ENCODE measurements around the gene ST6GALNAC4. TPM values are rescaled to one million over a fixed set of nuclear protein-coding genes. Genes with fewer than 3 reads are reported as not detected.

Gene ST6GALNAC4
- total RNA-seq, 1 experiment from 2014 or later: 12.8 TPM

DNA sequence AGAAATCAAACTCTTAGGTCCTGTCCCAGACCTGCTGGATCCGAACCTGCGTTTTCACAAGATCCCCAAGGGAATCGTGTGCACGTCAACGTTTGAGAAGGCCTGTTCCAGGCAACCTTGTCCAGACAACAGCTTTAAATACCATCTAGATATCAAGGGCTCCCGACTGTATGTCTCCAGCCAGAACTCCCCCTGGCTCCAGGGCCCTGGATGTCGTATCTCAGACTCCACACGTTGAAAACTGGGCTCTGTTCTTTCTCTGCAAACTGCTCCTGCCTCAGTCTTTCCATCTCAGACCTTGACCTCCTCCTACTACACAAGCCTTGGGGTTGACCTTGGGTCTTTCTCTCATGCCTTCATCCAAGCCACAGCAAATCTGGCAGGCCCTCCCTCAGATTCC is 56.6 kb downstream of the ST6GALNAC4 start:
- CTCF ChIA-PET: no interaction called here
- Mint-ChIP-seq H3K4me1 (ENCODE audit: low read depth, unreplicated experiment) (no peaks in the 10 kb centered on the region), H3K4me3 (ENCODE audit: low read depth, unreplicated experiment) (no peak overlapping the region), H3K36me3 (ENCODE audit: insufficient read depth, unreplicated experiment) (no peaks in the 10 kb centered on the region), H3K27ac (ENCODE audit: unreplicated experiment) (no peak overlapping the region), H3K9me3 (ENCODE audit: low read depth, unreplicated experiment) (no peaks in the 10 kb centered on the region), H3K27me3 (ENCODE audit: unreplicated experiment) (no peaks in the 10 kb centered on the region)
- intact Hi-C loops (cut with micrococcal nuclease; ENCODE audit: unreplicated experiment): no loop called here
- no TSS peak for BruUV-seq (replicated peaks)
- TF ChIP-seq, protein P1, sequence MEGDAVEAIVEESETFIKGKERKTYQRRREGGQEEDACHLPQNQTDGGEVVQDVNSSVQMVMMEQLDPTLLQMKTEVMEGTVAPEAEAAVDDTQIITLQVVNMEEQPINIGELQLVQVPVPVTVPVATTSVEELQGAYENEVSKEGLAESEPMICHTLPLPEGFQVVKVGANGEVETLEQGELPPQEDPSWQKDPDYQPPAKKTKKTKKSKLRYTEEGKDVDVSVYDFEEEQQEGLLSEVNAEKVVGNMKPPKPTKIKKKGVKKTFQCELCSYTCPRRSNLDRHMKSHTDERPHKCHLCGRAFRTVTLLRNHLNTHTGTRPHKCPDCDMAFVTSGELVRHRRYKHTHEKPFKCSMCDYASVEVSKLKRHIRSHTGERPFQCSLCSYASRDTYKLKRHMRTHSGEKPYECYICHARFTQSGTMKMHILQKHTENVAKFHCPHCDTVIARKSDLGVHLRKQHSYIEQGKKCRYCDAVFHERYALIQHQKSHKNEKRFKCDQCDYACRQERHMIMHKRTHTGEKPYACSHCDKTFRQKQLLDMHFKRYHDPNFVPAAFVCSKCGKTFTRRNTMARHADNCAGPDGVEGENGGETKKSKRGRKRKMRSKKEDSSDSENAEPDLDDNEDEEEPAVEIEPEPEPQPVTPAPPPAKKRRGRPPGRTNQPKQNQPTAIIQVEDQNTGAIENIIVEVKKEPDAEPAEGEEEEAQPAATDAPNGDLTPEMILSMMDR (IDR thresholded peaks at IDR 0.05; ENCODE audit: unreplicated experiment): no peak
- no peak for DNase-seq

DNA sequence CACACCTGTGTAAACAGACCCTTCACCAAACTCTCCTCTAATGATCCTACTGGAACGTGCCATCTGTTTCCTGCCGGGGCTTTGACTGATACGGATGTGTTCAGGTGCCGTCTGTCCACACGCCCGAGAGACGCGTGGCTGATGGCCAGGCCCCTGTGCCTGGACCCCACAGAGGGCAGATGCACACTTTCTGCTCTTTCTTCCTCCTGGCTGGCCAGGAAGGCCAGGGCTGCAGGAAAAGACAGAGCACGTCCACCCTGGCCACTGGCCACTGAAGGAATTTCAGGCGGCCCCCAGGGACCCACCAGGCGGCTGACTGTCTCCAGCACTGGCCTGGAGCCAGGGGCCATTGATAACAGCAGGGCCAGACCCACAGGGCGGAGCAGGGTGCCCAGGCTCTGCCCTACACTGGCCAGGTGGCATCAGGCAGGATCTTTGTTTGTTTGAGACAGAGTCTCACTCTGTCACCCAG is 58.8 kb downstream of the ST6GALNAC4 start:
- CTCF ChIA-PET: no interaction called here
- Mint-ChIP-seq H3K4me3 (ENCODE audit: low read depth, unreplicated experiment) (no peak overlapping the region), H3K27me3 (ENCODE audit: unreplicated experiment) (no peaks in the 10 kb centered on the region), H3K4me1 (ENCODE audit: low read depth, unreplicated experiment) (no peaks in the 10 kb centered on the region), H3K36me3 (ENCODE audit: insufficient read depth, unreplicated experiment) (no peaks in the 10 kb centered on the region), H3K27ac (ENCODE audit: unreplicated experiment) (no peak overlapping the region), H3K9me3 (ENCODE audit: low read depth, unreplicated experiment) (no peaks in the 10 kb centered on the region)
- intact Hi-C loops (cut with micrococcal nuclease; ENCODE audit: unreplicated experiment): no loop called here
- no peak for DNase-seq
- TF ChIP-seq, protein P1 (IDR thresholded peaks at IDR 0.05; ENCODE audit: unreplicated experiment): no peak
- BruUV-seq (replicated peaks): no TSS peak

Small RNA genes within 50 kb of the gene (microRNA-seq; reads per million reads assigned to microRNA genes)
- gene MIR4672: not detected

Other genes with a start within 250 kb of the ST6GALNAC4 start
- gene CFAP157, start 210.1 kb downstream of the ST6GALNAC4 start, total RNA-seq (2022): 0.87 and 1.0 TPM in 2 replicates
- gene PTRH1, start 201.4 kb downstream of the ST6GALNAC4 start, total RNA-seq (2022): 14.3 and 15.1 TPM in 2 replicates
- not detected in 2 replicates for gene TTC16, start 201.0 kb downstream of the ST6GALNAC4 start, total RNA-seq (2022)
- gene TOR2A, start 181.7 kb downstream of the ST6GALNAC4 start, total RNA-seq (2022): 7.0 and 7.6 TPM in 2 replicates
- gene SH2D3C, start 138.4 kb downstream of the ST6GALNAC4 start, total RNA-seq (2022): not detected in 2 replicates
- 41.8 and 51.3 TPM in 2 replicates for gene CDK9, start 131.0 kb downstream of the ST6GALNAC4 start, total RNA-seq (2022)
- gene FPGS, start 114.2 kb downstream of the ST6GALNAC4 start, total RNA-seq (2022): 75.2 and 79.9 TPM in 2 replicates
- gene ENG, start 62.4 kb downstream of the ST6GALNAC4 start, total RNA-seq (2022): 0.32 TPM in 1 of 2 replicates, not detected in the other
- gene AK1, start 39.4 kb downstream of the ST6GALNAC4 start, total RNA-seq (2022): 12.2 and 15.6 TPM in 2 replicates
- 9.1 and 12.1 TPM in 2 replicates for gene ST6GALNAC6, start 17.4 kb downstream of the ST6GALNAC4 start, total RNA-seq (2022)
- gene PIP5KL1, start 13.7 kb upstream of the ST6GALNAC4 start, total RNA-seq (2022): 0.17 and 1.1 TPM in 2 replicates
- 31.5 and 39.9 TPM in 2 replicates for gene DPM2, start 20.8 kb upstream of the ST6GALNAC4 start, total RNA-seq (2022)
- gene EEIG1, start 63.9 kb upstream of the ST6GALNAC4 start, total RNA-seq (2022): 80.7 and 84.6 TPM in 2 replicates
- 6.7 and 9.0 TPM in 2 replicates for gene NAIF1, start 150.3 kb upstream of the ST6GALNAC4 start, total RNA-seq (2022)
- gene SLC25A25, start 151.2 kb upstream of the ST6GALNAC4 start, total RNA-seq (2022): 19.5 and 22.1 TPM in 2 replicates
- gene PTGES2, start 210.7 kb upstream of the ST6GALNAC4 start, total RNA-seq (2022): 121 and 137 TPM in 2 replicates
- 2,733 and 4,208 TPM in 2 replicates for gene LCN2, start 232.4 kb upstream of the ST6GALNAC4 start, total RNA-seq (2022)
- gene BBLN, start 243.2 kb upstream of the ST6GALNAC4 start, total RNA-seq (2022): 77.6 and 82.3 TPM in 2 replicates

Measured in Calu3 (cell line).